Measurements from ENCODE around the gene PFKFB3.

Gene PFKFB3

GRCh38 chr10:6269432-6269831, 66.7 kb downstream of the PFKFB3 start:
- in situ Hi-C loops (cut with MboI; ENCODE audit: low pct_unique_long_range_greater_than_20kb, low sequenced_read_pairs, unreplicated experiment): no loop called here
- DNase-seq (ENCODE audit: low spot score): no peak
- TF ChIP-seq CTCF (IDR thresholded peaks at IDR 0.05; ENCODE audit: extremely low read depth, insufficient read depth, missing control alignments): no peak

- in situ Hi-C loops (cut with MboI; ENCODE audit: low pct_unique_long_range_greater_than_20kb, low sequenced_read_pairs, unreplicated experiment): no loop called here
- DNase-seq (ENCODE audit: low spot score): peak; percentile 67
- TF ChIP-seq CTCF (IDR thresholded peaks at IDR 0.05; ENCODE audit: extremely low read depth, insufficient read depth, missing control alignments): no peak
Measured at GRCh38 chr10:6269953-6270867, 67.5 kb downstream of the PFKFB3 start.

- DNase-seq (ENCODE audit: low spot score): no peak
- TF ChIP-seq CTCF (IDR thresholded peaks at IDR 0.05; ENCODE audit: extremely low read depth, insufficient read depth, missing control alignments): no peak
- in situ Hi-C loops (cut with MboI; ENCODE audit: low pct_unique_long_range_greater_than_20kb, low sequenced_read_pairs, unreplicated experiment): no loop called here
Measured at GRCh38 chr10:6270951-6271350, 68.2 kb downstream of the PFKFB3 start.

GRCh38 chr10:6271663-6272062, 68.9 kb downstream of the PFKFB3 start:
- no peak for TF ChIP-seq CTCF (IDR thresholded peaks at IDR 0.05; ENCODE audit: extremely low read depth, insufficient read depth, missing control alignments)
- DNase-seq (ENCODE audit: low spot score): no peak
- in situ Hi-C loops (cut with MboI; ENCODE audit: low pct_unique_long_range_greater_than_20kb, low sequenced_read_pairs, unreplicated experiment): no loop called here

GRCh38 chr10:6272126-6272525, 69.4 kb downstream of the PFKFB3 start:
- no peak for DNase-seq (ENCODE audit: low spot score)
- TF ChIP-seq CTCF (IDR thresholded peaks at IDR 0.05; ENCODE audit: extremely low read depth, insufficient read depth, missing control alignments): no peak
- in situ Hi-C loops (cut with MboI; ENCODE audit: low pct_unique_long_range_greater_than_20kb, low sequenced_read_pairs, unreplicated experiment): no loop called here

GRCh38 chr10:6273351-6273750, 70.6 kb downstream of the PFKFB3 start:
- in situ Hi-C loops (cut with MboI; ENCODE audit: low pct_unique_long_range_greater_than_20kb, low sequenced_read_pairs, unreplicated experiment): no loop called here
- TF ChIP-seq CTCF (IDR thresholded peaks at IDR 0.05; ENCODE audit: extremely low read depth, insufficient read depth, missing control alignments): no peak
- DNase-seq (ENCODE audit: low spot score): no peak
